ENCODE measurements around the gene OLAH. TPM values are rescaled to one million over a fixed set of nuclear protein-coding genes. Genes with fewer than 3 reads are reported as not detected.

Gene OLAH
- total RNA-seq: under 0.01 and 0.78 TPM in 2 replicates

GRCh38 chr10:15043674-15044073, at the start of gene OLAH:
Gene OLAH, plus strand, starts transcription at chr10:15043943. Its CDS starts 3,346 bp downstream, at chr10:15047289.

GRCh38 chr10:15088428-15089261, 44.9 kb downstream of the OLAH start, which contains the start of gene ACBD7:
Gene ACBD7, minus strand, starts transcription at chr10:15088776. Its CDS starts 48 bp downstream, at chr10:15088728.

GRCh38 chr10:15097011-15097812, 53.5 kb downstream of the OLAH start, which contains the start of gene RPP38:
Gene RPP38, plus strand, starts transcription at chr10:15097355. Its CDS starts 5,960 bp downstream, at chr10:15103315.

Other genes with a start within 250 kb of the OLAH start
- gene CDNF, start 205.9 kb upstream of the OLAH start, total RNA-seq: 0.37 and 0.78 TPM in 2 replicates
- 16.9 and 17.2 TPM in 2 replicates for gene HSPA14, start 205.6 kb upstream of the OLAH start, total RNA-seq
- gene MSANTD7, start 205.6 kb upstream of the OLAH start, total RNA-seq: 12.1 and 21.5 TPM in 2 replicates
- gene SUV39H2, start 165.1 kb upstream of the OLAH start, total RNA-seq: 15.8 and 22.3 TPM in 2 replicates
- 9.6 and 12.7 TPM in 2 replicates for gene DCLRE1C, start 89.8 kb upstream of the OLAH start, total RNA-seq
- 0.73 TPM in 1 of 2 replicates, not detected in the other for gene MEIG1, start 84.6 kb upstream of the OLAH start, total RNA-seq
- 0.37 and 0.78 TPM in 2 replicates for gene ACBD7, start 44.8 kb downstream of the OLAH start, total RNA-seq
- 13.1 and 16.9 TPM in 2 replicates for gene RPP38, start 53.4 kb downstream of the OLAH start, total RNA-seq
- 18.7 and 32.1 TPM in 2 replicates for gene NMT2, start 124.8 kb downstream of the OLAH start, total RNA-seq

All from subcutaneous preadipocyte (primary cell).